ENCODE data around the gene ZFYVE9.
"Not testable (repeated sequence)": the region's sequence is repeated elsewhere in the genome, so short reads cannot be mapped to it uniquely, and the experiment has no call there.

ZFYVE9 gene

DNA sequence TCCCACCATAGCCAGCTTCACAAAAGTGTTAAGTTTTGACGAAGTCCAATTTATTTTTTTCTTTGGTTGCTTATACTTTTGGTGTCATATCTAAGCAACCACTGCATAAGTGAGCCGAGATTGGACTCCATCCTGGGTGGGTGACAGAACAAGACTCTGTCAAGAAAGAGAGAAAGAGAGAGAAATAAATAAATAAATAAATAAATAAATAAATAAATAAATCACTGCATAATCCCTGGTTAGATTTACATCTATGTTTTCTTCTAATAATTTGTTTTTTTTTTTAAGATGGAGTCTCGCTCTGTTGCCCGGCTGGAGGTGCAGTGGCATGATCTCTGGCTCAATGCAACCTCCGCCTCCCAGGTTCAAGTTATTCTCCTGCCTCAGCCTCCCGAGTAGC is 18.3 kb upstream of the ZFYVE9 start:
- Histone ChIP-seq H3K4me2 (ENCODE audit: low read length) (no peak overlapping the region), H3K36me3 (ENCODE audit: insufficient read depth, low read length) (no peaks in the 10 kb centered on the region), H3K4me1 (ENCODE audit: control insufficient read depth, insufficient read depth, low read length) (no peaks in the 10 kb centered on the region), H3K27me3 (ENCODE audit: control insufficient read depth, insufficient read depth, low read length) (peaks cover 20% of the 10 kb centered on the region), H3K4me3 (ENCODE audit: low read length) (no peak overlapping the region), H3K9me3 (replicated peaks; ENCODE audit: low read length) (no peaks in the 10 kb centered on the region), H3K9ac (ENCODE audit: low read depth, low read length) (no peak overlapping the region)

GRCh38 chr1:52125736-52126359 is 16.0 kb upstream of the ZFYVE9 start:
- Histone ChIP-seq H3K4me2 (ENCODE audit: low read length) (no peak overlapping the region), H3K4me3 (ENCODE audit: low read length) (no peak overlapping the region), H3K9ac (ENCODE audit: low read depth, low read length) (no peak overlapping the region), H3K36me3 (ENCODE audit: insufficient read depth, low read length) (no peaks in the 10 kb centered on the region), H3K4me1 (ENCODE audit: control insufficient read depth, insufficient read depth, low read length) (no peaks in the 10 kb centered on the region), H3K27me3 (ENCODE audit: control insufficient read depth, insufficient read depth, low read length) (peaks cover 12% of the 10 kb centered on the region), H3K9me3 (replicated peaks; ENCODE audit: low read length) (no peaks in the 10 kb centered on the region)

- H3K4me2 ChIP-seq (ENCODE audit: low read length) = no peak overlapping the region
- H3K4me1 ChIP-seq (ENCODE audit: control insufficient read depth, insufficient read depth, low read length) = no peaks in the 10 kb centered on the region
- peaks cover 12% of the 10 kb centered on the region for H3K27me3 ChIP-seq (ENCODE audit: control insufficient read depth, insufficient read depth, low read length)
- H3K36me3 ChIP-seq (ENCODE audit: insufficient read depth, low read length) = no peaks in the 10 kb centered on the region
- H3K4me3 ChIP-seq (ENCODE audit: low read length) = no peak overlapping the region
- H3K9ac ChIP-seq (ENCODE audit: low read depth, low read length) = no peak overlapping the region
- no peaks in the 10 kb centered on the region for H3K9me3 ChIP-seq (replicated peaks; ENCODE audit: low read length)
Measured at GRCh38 chr1:52127181-52128180, 14.4 kb upstream of the ZFYVE9 start.

DNA sequence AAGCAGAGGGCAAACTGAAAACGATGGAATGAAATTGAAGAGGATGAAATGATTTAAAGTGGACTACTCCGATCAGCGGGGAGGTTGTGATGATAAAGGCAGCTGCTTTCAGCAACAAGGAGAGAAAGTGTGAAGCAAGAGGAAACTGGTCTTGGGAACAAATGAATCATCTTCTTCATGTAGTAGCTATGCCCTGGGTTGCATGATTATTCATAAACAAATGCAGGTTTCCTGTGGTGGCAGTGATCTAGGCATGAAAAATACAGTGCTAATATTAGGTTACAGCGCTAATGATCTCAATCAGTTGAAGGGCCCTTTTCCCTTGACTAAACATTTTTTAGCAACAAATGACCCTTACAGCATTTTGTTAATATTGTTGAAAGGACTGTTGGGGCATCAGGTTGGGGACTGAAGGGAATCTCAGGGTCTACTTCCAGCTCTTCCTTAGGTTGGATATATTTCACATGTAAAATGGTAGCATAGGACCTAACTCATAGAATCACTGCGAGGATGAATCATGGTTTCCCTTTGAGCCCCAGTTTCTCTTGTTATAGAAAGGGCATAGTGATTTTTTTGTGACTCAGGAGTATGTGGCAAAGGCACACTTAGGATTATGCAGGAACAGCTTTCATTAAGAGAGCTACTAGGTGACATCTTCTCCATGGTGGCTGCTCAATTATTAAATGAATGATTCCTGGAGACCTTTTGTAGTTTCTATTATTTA is 1.9 kb upstream of the ZFYVE9 start:
- Histone ChIP-seq H3K4me3 (ENCODE audit: low read length) (peak overlapping the region; percentile 52), H3K9me3 (replicated peaks; ENCODE audit: low read length) (no peaks in the 10 kb centered on the region), H3K4me2 (ENCODE audit: low read length) (peak overlapping the region; percentile 79), H3K36me3 (ENCODE audit: insufficient read depth, low read length) (no peaks in the 10 kb centered on the region), H3K4me1 (ENCODE audit: control insufficient read depth, insufficient read depth, low read length) (peaks cover 33% of the 10 kb centered on the region), H3K9ac (ENCODE audit: low read depth, low read length) (peak overlapping the region; percentile 96), H3K27me3 (ENCODE audit: control insufficient read depth, insufficient read depth, low read length) (no peaks in the 10 kb centered on the region)

DNA sequence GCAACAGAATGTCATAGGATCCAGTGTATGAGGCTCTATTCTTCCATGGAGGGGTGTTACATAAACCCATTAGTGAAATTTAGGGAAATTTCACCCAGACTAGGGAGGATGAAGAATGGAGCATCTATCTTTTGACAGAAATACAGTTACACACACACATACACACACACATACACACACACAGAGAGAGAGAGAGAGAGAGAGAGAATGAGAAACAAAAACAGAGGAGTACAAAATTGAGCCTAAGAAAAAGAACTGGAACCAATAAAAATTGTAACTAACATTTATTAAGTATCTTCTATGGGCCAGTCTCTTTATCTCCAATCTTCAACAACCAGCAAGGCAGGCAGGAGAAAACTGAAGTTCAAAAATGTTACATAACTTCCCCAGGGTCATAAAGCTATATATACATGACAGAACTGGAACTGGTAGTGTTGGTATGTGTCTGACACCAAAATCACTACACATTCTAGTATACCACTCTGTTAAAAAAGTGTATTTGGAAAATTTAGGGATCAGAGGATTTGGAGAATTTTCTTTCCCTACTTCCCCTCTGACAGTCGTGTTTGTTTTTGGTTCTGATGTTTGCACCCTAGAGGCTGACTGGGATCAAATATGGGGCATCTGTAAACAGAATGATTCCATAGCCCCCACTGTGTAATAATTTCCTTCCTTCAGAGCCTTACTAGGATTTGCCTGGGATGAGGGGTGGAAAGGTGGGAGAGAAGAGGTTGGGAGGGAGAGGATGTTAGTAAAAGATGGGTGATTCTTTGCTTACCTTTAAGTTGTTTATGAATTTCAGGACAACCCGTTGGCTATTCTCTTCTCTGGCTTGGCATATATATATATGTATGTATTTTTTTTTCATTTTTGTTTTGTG is 1.0 kb upstream of the ZFYVE9 start:
- peaks cover 33% of the 10 kb centered on the region for H3K4me1 ChIP-seq (ENCODE audit: control insufficient read depth, insufficient read depth, low read length)
- peak overlapping the region; percentile 96 for H3K9ac ChIP-seq (ENCODE audit: low read depth, low read length)
- H3K9me3 ChIP-seq (replicated peaks; ENCODE audit: low read length) = no peaks in the 10 kb centered on the region
- H3K4me3 ChIP-seq (ENCODE audit: low read length) = peak overlapping the region; percentile 79
- no peaks in the 10 kb centered on the region for H3K27me3 ChIP-seq (ENCODE audit: control insufficient read depth, insufficient read depth, low read length)
- H3K4me2 ChIP-seq (ENCODE audit: low read length) = peak overlapping the region; percentile 79
- H3K36me3 ChIP-seq (ENCODE audit: insufficient read depth, low read length) = no peaks in the 10 kb centered on the region

DNA sequence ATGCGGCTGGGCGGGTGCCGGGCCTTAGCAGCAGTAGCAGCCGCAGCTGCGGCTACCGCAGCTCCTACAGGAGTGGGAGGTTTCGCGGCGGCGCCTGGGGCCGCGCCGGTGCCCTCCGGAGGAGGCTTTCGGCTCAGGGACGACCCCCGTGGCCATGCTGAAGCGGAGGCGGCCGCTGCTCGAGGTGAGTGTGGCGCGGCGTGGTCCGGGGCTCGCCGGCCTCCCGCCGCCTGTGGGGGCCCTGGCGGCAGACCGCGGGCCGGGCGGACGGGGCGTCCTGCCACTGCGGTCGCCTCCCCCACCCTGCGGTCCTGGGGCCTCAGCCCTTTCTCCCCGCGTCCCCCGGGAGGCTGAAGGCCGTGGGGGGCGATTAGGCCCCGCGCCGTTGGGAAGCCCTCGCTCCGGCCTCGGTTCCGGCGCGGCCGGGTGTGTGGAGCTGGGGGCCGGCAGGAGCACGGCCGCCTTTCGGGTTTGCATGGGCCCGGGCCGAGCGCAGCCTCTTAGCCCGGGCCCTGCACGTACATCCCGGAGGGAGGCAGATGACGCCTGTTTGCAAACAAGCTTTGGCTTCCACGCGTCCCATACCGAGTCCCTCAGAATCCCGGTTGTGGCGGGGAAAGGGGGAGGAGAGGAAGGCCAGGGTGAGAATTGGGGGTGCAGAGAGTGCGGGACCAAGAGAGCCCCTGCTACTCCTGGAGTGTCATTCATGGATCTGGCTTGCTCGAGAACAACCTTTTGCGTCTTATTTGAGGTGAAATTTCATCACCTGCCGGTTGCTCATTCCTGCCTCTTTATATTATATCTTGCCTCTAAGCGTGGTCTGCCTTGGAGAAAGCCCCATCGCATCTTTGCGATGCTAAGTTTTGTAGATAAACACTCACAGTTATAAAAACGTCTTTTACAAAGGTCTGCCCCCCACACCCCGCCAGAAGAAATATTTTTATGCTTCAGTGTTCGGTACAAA is 613 bp downstream of the ZFYVE9 start:
- Histone ChIP-seq H3K36me3 (ENCODE audit: insufficient read depth, low read length) (no peaks in the 10 kb centered on the region), H3K4me3 (ENCODE audit: low read length) (peak overlapping the region; percentile 79), H3K4me2 (ENCODE audit: low read length) (peak overlapping the region; percentile 79), H3K27me3 (ENCODE audit: control insufficient read depth, insufficient read depth, low read length) (no peaks in the 10 kb centered on the region), H3K9ac (ENCODE audit: low read depth, low read length) (peak overlapping the region; percentile 96), H3K4me1 (ENCODE audit: control insufficient read depth, insufficient read depth, low read length) (peaks cover 33% of the 10 kb centered on the region), H3K9me3 (replicated peaks; ENCODE audit: low read length) (no peaks in the 10 kb centered on the region)

- Histone ChIP-seq H3K9me3 (replicated peaks; ENCODE audit: low read length) (no peaks in the 10 kb centered on the region), H3K9ac (ENCODE audit: low read depth, low read length) (no peak overlapping the region), H3K4me3 (ENCODE audit: low read length) (no peak overlapping the region), H3K4me2 (ENCODE audit: low read length) (no peak overlapping the region), H3K27me3 (ENCODE audit: control insufficient read depth, insufficient read depth, low read length) (no peaks in the 10 kb centered on the region), H3K4me1 (ENCODE audit: control insufficient read depth, insufficient read depth, low read length) (peaks cover 21% of the 10 kb centered on the region), H3K36me3 (ENCODE audit: insufficient read depth, low read length) (no peaks in the 10 kb centered on the region)
Measured at GRCh38 chr1:52145137-52145536, 3.2 kb downstream of the ZFYVE9 start.

DNA sequence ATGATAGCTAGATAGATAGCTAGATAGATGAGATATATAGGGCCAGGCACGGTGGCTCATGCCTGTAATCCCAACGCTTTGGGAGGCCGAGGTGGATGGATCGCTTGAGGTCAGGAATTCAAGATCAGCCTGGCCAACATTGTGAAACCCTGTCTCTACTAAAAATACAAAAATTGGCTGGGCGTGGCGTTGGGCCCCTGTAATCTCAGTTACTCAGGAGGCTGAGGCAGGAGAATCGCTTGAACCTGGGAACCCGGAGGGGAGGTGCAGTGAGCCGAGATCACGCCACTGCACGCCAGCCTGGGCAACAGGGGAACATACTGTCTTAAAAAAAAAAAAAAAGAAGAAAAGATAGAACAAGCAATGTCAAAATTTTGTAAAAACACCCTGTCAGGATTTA is 8.6 kb downstream of the ZFYVE9 start:
- not testable (repeated sequence) for H3K27me3 ChIP-seq (ENCODE audit: control insufficient read depth, insufficient read depth, low read length); H3K4me1 ChIP-seq (ENCODE audit: control insufficient read depth, insufficient read depth, low read length); H3K9ac ChIP-seq (ENCODE audit: low read depth, low read length)

DNA sequence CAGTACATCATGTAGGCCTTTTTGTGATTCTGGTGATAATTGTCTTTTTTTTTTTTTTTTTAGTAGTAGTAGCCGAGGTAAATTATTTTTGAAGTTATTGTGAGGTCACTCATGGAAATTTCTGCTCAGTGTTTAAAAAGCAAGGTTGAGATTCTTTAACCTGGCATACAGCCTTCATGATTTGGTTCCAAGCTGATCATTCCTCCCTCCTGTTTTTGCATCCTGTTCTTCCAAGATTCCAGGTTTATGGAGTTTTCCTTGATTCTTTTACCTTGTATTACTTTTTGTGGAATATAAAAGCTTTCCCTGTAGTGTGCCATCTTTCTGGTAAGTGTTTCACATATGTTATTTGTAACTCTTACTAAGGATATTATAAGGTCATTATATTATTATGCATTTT is 9.1 kb downstream of the ZFYVE9 start:
- no peaks in the 10 kb centered on the region for H3K9me3 ChIP-seq (replicated peaks; ENCODE audit: low read length)
- H3K4me2 ChIP-seq (ENCODE audit: low read length) = no peak overlapping the region
- H3K9ac ChIP-seq (ENCODE audit: low read depth, low read length) = no peak overlapping the region
- no peaks in the 10 kb centered on the region for H3K27me3 ChIP-seq (ENCODE audit: control insufficient read depth, insufficient read depth, low read length)
- no peak overlapping the region for H3K4me3 ChIP-seq (ENCODE audit: low read length)
- H3K36me3 ChIP-seq (ENCODE audit: insufficient read depth, low read length) = no peaks in the 10 kb centered on the region
- H3K4me1 ChIP-seq (ENCODE audit: control insufficient read depth, insufficient read depth, low read length) = no peaks in the 10 kb centered on the region

More for the DNA sequence above, 8.6 kb downstream of the ZFYVE9 start:
- H3K4me2 ChIP-seq (ENCODE audit: low read length); H3K9me3 ChIP-seq (replicated peaks; ENCODE audit: low read length); H3K36me3 ChIP-seq (ENCODE audit: insufficient read depth, low read length); H3K4me3 ChIP-seq (ENCODE audit: low read length): not testable (repeated sequence)

GRCh38 chr1:52152572-52152971 is 10.7 kb downstream of the ZFYVE9 start:
- no peaks in the 10 kb centered on the region for H3K36me3 ChIP-seq (ENCODE audit: insufficient read depth, low read length)
- H3K9me3 ChIP-seq (replicated peaks; ENCODE audit: low read length) = no peaks in the 10 kb centered on the region
- no peak overlapping the region for H3K4me3 ChIP-seq (ENCODE audit: low read length)
- no peaks in the 10 kb centered on the region for H3K4me1 ChIP-seq (ENCODE audit: control insufficient read depth, insufficient read depth, low read length)
- no peak overlapping the region for H3K4me2 ChIP-seq (ENCODE audit: low read length)
- H3K9ac ChIP-seq (ENCODE audit: low read depth, low read length) = no peak overlapping the region
- H3K27me3 ChIP-seq (ENCODE audit: control insufficient read depth, insufficient read depth, low read length) = no peaks in the 10 kb centered on the region
